ENCODE results near the gene RGS4.

- no peak for TF ChIP-seq CTCF (IDR thresholded peaks at IDR 0.05)
- no peak for TF ChIP-seq POLR2A (IDR thresholded peaks at IDR 0.05)
Observed at GRCh38 chr1:163104385-163105099, 35.4 kb downstream of the RGS4 start.
